Breast epithelium (tissue), 3 donors: ENCODE data around the gene ADORA1.

Source experiments
- CTCF ChIP-seq, 3 donors: fragments of 450-650 bp; IDR thresholded peaks; one replicate each; pipeline ENCODE4 v1.5.1; 2016 to 2017; ENCODE audit warnings: antibody characterized with exemption in 3 of 3, mild to moderate bottlenecking in 3 of 3, moderate library complexity in 3 of 3
- POLR2AphosphoS5 ChIP-seq, 3 donors: sonication (generic); formaldehyde crosslinking; IDR thresholded peaks; one replicate each; pipeline ENCODE4 v1.6.1; 2017; ENCODE audit warnings: antibody characterized with exemption in 3 of 3

- TF ChIP-seq CTCF (IDR thresholded peaks at IDR 0.05) (no peak), POLR2AphosphoS5 (IDR thresholded peaks at IDR 0.05) (no peak)
Measured at GRCh38 chr1:203091761-203092330, 35.7 kb upstream of the ADORA1 start.
